Endothelial cell of umbilical vein (primary cell): ENCODE measurements around the gene INPP5J. TPM values are rescaled to one million over a fixed set of nuclear protein-coding genes. Genes with fewer than 3 reads are reported as not detected.

ENCODE experiments used
- BruUV-seq: library from RNA; stranded (reverse); fragments of 400-500 nt; replicated peaks from 2 replicates; lab custom pipeline; 2021; lab: Mats Ljungman, UMichigan
- CTCF ChIA-PET: fragments of 300-600, 350-600 bp; sonication (Branson Sonifier 250); formaldehyde crosslinking; loops from one replicate; lab custom pipeline; 2021; ENCODE audit warnings: antibody characterized with exemption, inconsistent platforms; lab: Charles Lee
- POLR2A ChIA-PET: fragments of 300-600, 350-600 bp; sonication (Branson Sonifier 250); formaldehyde crosslinking; loops from one replicate; lab custom pipeline; 2021; ENCODE audit warnings: antibody characterized with exemption, inconsistent platforms; lab: Charles Lee
- DNase-seq: peaks from one replicate; pipeline ENCODE4 v3.0.0-alpha.2; 2011; ENCODE audit warnings: low read depth, low spot score
- FAIRE-seq: peaks from 2 replicates; lab custom pipeline; 2011; peaks lifted over from hg19 to GRCh38; lab: Jason Lieb, UNC
- H2AFZ ChIP-seq: 2 replicates; pipeline ENCODE4 v1.6.0; 2012; ENCODE audit warnings: low read depth, low read length, control low read depth, inconsistent platforms
- H3K27ac ChIP-seq: 2 replicates; pipeline ENCODE4 v1.5.1; 2011; ENCODE audit warnings: low read depth, mild to moderate bottlenecking, control low read depth, low read length, moderate library complexity; ENCODE audit not compliant: insufficient read depth
- H3K27me3 ChIP-seq, 2 experiments: 2 replicates each; pipeline versions ENCODE4 v1.6.0 to v1.6.1; 2011; ENCODE audit warnings: low read length in 2 of 2, mixed read lengths in 1 of 2; ENCODE audit not compliant: control insufficient read depth in 2 of 2, insufficient read depth in 2 of 2
- H3K36me3 ChIP-seq, 2 experiments: 2 replicates in 1 of 2; 3 replicates in 1 of 2; pipeline ENCODE4 v1.5.1; 2011; ENCODE audit warnings: low read length in 2 of 2, mild to moderate bottlenecking in 1 of 2, moderate library complexity in 1 of 2; ENCODE audit not compliant: control insufficient read depth in 2 of 2, insufficient read depth in 2 of 2; ENCODE audit errors: extremely low read depth in 1 of 2
- H3K4me1 ChIP-seq: 3 replicates; pipeline ENCODE4 v1.5.1; 2011; ENCODE audit warnings: mild to moderate bottlenecking, low read length; ENCODE audit not compliant: control insufficient read depth, insufficient read depth; ENCODE audit errors: extremely low read depth
- H3K4me2 ChIP-seq: 2 replicates; pipeline ENCODE4 v1.6.1; 2011; ENCODE audit warnings: low read length, control low read depth, mixed read lengths; ENCODE audit not compliant: insufficient read depth
- H3K4me3 ChIP-seq, 3 experiments: fragments of 200-600 bp in 1 of 3; sonication (generic), shearing (Covaris generic) in 1 of 3; replicated peaks in 1 of 3; 2 replicates each; pipeline ENCODE4 v1.5.1; 2011 to 2016; ENCODE audit warnings: control low read depth in 3 of 3, low read length in 3 of 3, mild to moderate bottlenecking in 2 of 3, inconsistent platforms in 1 of 3, low read depth in 1 of 3, moderate library complexity in 1 of 3; ENCODE audit not compliant: insufficient read depth in 1 of 3
- H3K79me2 ChIP-seq: 2 replicates; pipeline ENCODE4 v1.6.0; 2012; ENCODE audit warnings: low read length, inconsistent platforms; ENCODE audit not compliant: control insufficient read depth, insufficient read depth
- H3K9ac ChIP-seq: replicated peaks from 2 replicates; pipeline ENCODE3; 2011; ENCODE audit warnings: low read length, control low read depth; ENCODE audit not compliant: insufficient read depth; ENCODE audit errors: extremely low read depth
- H3K9me1 ChIP-seq: replicated peaks from 3 replicates; pipeline ENCODE4 v1.6.0; 2011; ENCODE audit warnings: mild to moderate bottlenecking, low read length; ENCODE audit not compliant: control insufficient read depth, insufficient read depth; ENCODE audit errors: extremely low read depth
- H3K9me3 ChIP-seq: replicated peaks from 2 replicates; pipeline ENCODE4 v1.5.1; 2012; ENCODE audit warnings: low read length, inconsistent platforms; ENCODE audit not compliant: control insufficient read depth, insufficient read depth
- H4K20me1 ChIP-seq: replicated peaks from 2 replicates; pipeline ENCODE3; 2011; ENCODE audit warnings: mild to moderate bottlenecking, low read length; ENCODE audit not compliant: control insufficient read depth, insufficient read depth; ENCODE audit errors: extremely low read depth
- CTCF ChIP-seq, 2 donors: IDR thresholded peaks; 1 replicate in 1 of 2; 2 replicates in 1 of 2; pipeline ENCODE4 v1.5.1; 2011; ENCODE audit warnings: low read length in 2 of 2, mild to moderate bottlenecking in 2 of 2, moderate library complexity in 2 of 2, control low read depth in 1 of 2, inconsistent platforms in 1 of 2, low read depth in 1 of 2; ENCODE audit not compliant: insufficient read depth in 1 of 2; ENCODE audit errors: extremely low read depth in 1 of 2
- EZH2 ChIP-seq: IDR thresholded peaks from 2 replicates; pipeline ENCODE4 v1.6.1; 2012; ENCODE audit warnings: borderline replicate concordance, low read depth, mild to moderate bottlenecking, moderate library complexity, low read length, inconsistent platforms; ENCODE audit not compliant: severe bottlenecking
- FOS ChIP-seq: IDR thresholded peaks from 2 replicates; pipeline ENCODE4 v1.6.1; 2011; ENCODE audit warnings: mild to moderate bottlenecking, low read length, moderate library complexity, borderline replicate concordance; ENCODE audit not compliant: insufficient read depth
- GATA2 ChIP-seq: IDR thresholded peaks from 2 replicates; pipeline ENCODE4 v1.7.0; 2011; ENCODE audit warnings: low read depth, mild to moderate bottlenecking, moderate library complexity, mixed read lengths, low read length; ENCODE audit not compliant: insufficient read length, insufficient read depth
- JUN ChIP-seq: IDR thresholded peaks from 2 replicates; pipeline ENCODE4 v1.6.1; 2011; ENCODE audit warnings: borderline replicate concordance, low read depth; ENCODE audit not compliant: insufficient read length, insufficient read depth
- MAX ChIP-seq: IDR thresholded peaks from 2 replicates; pipeline ENCODE4 v1.6.1; 2011; ENCODE audit not compliant: insufficient read depth, insufficient read length
- MYC ChIP-seq: IDR thresholded peaks from one replicate; pipeline ENCODE4 v1.6.1; 2011; ENCODE audit warnings: mild to moderate bottlenecking, low read depth, low read length
- POLR2A ChIP-seq: IDR thresholded peaks from 2 replicates; pipeline ENCODE4 v1.6.1; 2012; ENCODE audit warnings: low read depth, mild to moderate bottlenecking, control low read depth, low read length
- POLR2AphosphoS5 ChIP-seq: IDR thresholded peaks from 2 replicates; pipeline ENCODE4 v1.6.1; 2012; ENCODE audit warnings: low read depth, mild to moderate bottlenecking, control low read depth, low read length, moderate library complexity; ENCODE audit not compliant: insufficient read depth
- dilution Hi-C: fragments of 300-500 bp; cut with MboI; formaldehyde crosslinking; loops from one replicate; pipeline ENCODE4 v1.15.0; 2019; ENCODE audit warnings: low sequenced_read_pairs; ENCODE audit not compliant: extremely low pct_ligation_motif_present
- intact Hi-C: fragments of 100-400 bp; cut with micrococcal nuclease; formaldehyde crosslinking; loops from one replicate; pipeline ENCODE4 v1.10.0; 2022
- polyA plus RNA-seq, 4 experiments: library from polyadenylated mRNA; depleted of rRNA in 3 of 4; stranded (reverse) in 3 of 4; unstranded in 1 of 4; fragments of >200 nt; gene quantifications; 2 replicates each; pipeline versions ENCODE4 v1.2.1 to v1.2.3, GENCODE V29; 2011 to 2012; ENCODE audit warnings: missing spikeins in 1 of 4
- total RNA-seq: library from RNA; stranded (reverse); gene quantifications from 2 replicates; pipeline ENCODE4 v1.2.3, GENCODE V29; 2021

Gene INPP5J
- total and polyA plus RNA-seq, 2 donors (not counting 3 experiments of a cell fraction or from before 2014, with no cell fraction given), result 0.43 to 0.49 TPM

DNA sequence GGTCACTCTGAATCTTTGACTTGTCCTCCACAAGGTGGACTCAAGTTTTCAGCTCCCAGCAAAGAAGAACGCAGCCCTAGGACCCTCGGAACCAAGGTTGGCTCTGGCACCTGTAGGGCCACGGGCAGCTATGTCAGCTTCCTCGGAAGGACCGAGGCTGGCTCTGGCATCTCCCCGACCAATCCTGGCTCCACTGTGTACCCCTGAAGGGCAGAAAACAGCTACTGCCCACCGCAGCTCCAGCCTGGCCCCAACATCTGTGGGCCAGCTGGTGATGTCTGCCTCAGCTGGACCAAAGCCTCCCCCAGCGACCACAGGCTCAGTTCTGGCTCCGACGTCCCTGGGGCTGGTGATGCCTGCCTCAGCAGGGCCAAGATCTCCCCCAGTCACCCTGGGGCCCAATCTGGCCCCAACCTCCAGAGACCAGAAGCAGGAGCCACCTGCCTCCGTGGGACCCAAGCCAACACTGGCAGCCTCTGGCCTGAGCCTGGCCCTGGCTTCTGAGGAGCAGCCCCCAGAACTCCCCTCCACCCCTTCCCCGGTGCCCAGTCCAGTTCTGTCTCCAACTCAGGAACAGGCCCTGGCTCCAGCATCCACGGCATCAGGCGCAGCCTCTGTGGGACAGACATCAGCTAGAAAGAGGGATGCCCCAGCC, 2.2 kb downstream of the INPP5J start:
- H3K4me2 ChIP-seq, result no peak overlapping the region

More for the DNA sequence above, 2.2 kb downstream of the INPP5J start:
- DNase-seq (no peak), FAIRE-seq (no peak)
- dilution Hi-C loops, result no loop called here
- TF ChIP-seq GATA2, result no peak
- no peak for TF ChIP-seq POLR2A
- no peak for TF ChIP-seq FOS
- TF ChIP-seq JUN, result no peak
- TF ChIP-seq EZH2, result no peak
- TF ChIP-seq MYC, result no peak
- TF ChIP-seq MAX, result no peak
- no peak for TF ChIP-seq POLR2AphosphoS5
- TF ChIP-seq CTCF (IDR thresholded peaks at IDR 0.05; ENCODE audit: extremely low read depth in 1 of 2, insufficient read depth in 1 of 2, low read depth in 1 of 2, low read length in 2 of 2), result no peak
- no peak overlapping the region for H3K9ac ChIP-seq
- BruUV-seq, result no TSS peak
- no peaks in the 10 kb centered on the region for H3K4me1 ChIP-seq
- H2AFZ ChIP-seq, result no peak overlapping the region
- POLR2A ChIA-PET, result no interaction called here
- peaks cover 0 to 4% of the 10 kb centered on the region in 2 experiments for H3K27me3 ChIP-seq
- no peaks in the 10 kb centered on the region for H3K79me2 ChIP-seq
- no peaks in the 10 kb centered on the region for H3K9me3 ChIP-seq
- H4K20me1 ChIP-seq, result no peaks in the 10 kb centered on the region
- intact Hi-C loops, result no loop called here
- H3K27ac ChIP-seq, result no peak overlapping the region
- H3K36me3 ChIP-seq, result no peaks in the 10 kb centered on the region
- CTCF ChIA-PET, result interaction anchor here (0.7 to 2.2 kb wide), 7 partner anchors 11 to 106 kb away, joined by 3 to 12 read pairs (median 3); partner anchors contain the start of gene SELENOM
- H3K9me1 ChIP-seq, result no peaks in the 10 kb centered on the region
- no peak overlapping the region for H3K4me3 ChIP-seq
